Fibroblast of mammary gland (primary cell): Measurements from ENCODE around the gene MYO1F.
"Not testable (repeated sequence)": the region's sequence is repeated elsewhere in the genome, so short reads cannot be mapped to it uniquely, and the experiment has no call there.

Experiments
- DNase-seq: peaks from one replicate; pipeline ENCODE4 v3.0.0-alpha.2; 2010; ENCODE audit warnings: low read depth
- H3K4me3 ChIP-seq: 2 replicates; pipeline ENCODE4 v1.5.1; 2011; ENCODE audit warnings: low read depth, mild to moderate bottlenecking, low read length, moderate library complexity; ENCODE audit not compliant: control insufficient read depth
- TF ChIP-seq, protein P1 (sequence below): conservative IDR thresholded peaks from 2 replicates; pipeline ENCODE4 v1.5.1; 2011; ENCODE audit warnings: low read depth, low read length, inconsistent platforms; ENCODE audit not compliant: control insufficient read depth, insufficient read depth

Gene MYO1F

DNA sequence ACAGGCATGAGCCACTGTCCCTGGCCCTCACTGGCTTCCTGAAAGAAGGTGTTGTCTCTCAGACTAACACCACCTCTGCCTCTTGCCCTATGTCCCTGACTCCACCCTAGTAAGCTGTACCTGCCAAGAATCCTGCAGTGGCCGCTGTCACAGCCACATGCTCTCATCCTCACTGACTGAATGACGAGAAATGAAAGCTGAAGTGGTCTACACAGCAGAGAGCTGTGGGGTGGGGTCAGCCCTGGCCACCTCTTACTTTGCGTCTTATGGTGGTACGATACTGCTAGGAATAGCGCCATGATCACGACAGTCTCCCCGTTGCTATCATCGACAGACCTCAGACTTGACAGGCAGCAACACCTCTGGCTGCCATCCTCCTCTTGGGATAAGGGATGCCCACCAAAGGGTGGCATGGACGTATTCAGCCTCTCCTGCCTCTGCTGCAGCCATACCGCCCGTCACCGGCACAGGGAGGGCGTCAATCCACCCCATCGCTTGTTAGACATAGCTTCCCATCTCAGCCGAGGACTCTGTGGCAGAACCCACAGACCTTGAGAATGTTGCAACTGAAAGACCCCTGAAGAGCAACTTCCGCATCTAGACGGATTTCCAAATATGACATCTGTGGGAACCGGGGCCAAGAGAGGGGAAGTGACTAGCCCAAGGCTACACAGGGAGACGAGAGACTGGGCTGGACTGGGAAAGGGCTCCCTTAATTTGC lies 809 bp downstream of the MYO1F start:
- DNase-seq: no peak
- no peak overlapping the region for H3K4me3 ChIP-seq
- TF ChIP-seq, protein P1, sequence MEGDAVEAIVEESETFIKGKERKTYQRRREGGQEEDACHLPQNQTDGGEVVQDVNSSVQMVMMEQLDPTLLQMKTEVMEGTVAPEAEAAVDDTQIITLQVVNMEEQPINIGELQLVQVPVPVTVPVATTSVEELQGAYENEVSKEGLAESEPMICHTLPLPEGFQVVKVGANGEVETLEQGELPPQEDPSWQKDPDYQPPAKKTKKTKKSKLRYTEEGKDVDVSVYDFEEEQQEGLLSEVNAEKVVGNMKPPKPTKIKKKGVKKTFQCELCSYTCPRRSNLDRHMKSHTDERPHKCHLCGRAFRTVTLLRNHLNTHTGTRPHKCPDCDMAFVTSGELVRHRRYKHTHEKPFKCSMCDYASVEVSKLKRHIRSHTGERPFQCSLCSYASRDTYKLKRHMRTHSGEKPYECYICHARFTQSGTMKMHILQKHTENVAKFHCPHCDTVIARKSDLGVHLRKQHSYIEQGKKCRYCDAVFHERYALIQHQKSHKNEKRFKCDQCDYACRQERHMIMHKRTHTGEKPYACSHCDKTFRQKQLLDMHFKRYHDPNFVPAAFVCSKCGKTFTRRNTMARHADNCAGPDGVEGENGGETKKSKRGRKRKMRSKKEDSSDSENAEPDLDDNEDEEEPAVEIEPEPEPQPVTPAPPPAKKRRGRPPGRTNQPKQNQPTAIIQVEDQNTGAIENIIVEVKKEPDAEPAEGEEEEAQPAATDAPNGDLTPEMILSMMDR: no peak

DNA sequence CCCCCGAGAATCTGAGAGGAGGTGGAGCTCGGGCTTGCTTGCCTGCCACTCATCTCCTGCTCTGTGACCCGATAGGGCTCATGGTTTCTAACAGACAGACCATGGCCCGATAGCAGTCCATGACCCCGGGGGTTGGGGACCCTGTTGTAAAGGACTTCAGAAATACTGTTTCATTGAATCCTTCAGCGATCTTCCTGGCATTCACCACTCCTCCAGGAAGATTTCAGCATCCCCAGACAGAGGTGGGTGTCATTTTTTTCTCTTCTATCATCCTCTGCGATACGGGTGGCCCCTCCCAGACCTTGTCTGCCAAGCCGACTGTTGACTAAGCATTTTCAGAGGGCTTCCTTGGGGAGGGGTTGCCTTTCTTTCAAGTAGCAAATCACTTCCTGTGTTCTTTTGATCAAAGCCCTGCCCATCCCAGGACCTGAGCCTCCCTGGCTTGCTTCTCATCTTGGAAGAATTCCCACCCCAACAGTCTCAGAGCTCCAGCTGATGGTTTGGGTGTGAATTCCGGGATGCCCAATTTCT lies 1.7 kb downstream of the MYO1F start:
- TF ChIP-seq, protein P1: no peak
- no peak overlapping the region for H3K4me3 ChIP-seq
- peak; percentile 56 for DNase-seq

DNA sequence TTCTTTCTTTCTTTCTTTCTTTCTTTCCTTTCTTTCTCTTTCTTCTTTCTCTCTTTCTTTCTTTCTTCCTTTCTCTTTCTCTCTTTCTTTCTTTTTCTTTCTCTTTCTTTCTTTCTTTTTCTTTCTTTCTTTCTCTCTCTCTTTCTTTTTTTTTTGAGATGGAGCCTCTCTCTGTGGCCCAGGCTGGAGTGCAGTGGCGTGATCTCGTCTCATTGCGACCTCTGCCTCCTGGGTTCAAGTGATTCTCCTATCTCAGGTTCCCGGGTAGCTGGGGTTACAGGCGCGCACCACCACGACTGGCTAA lies 2.7 kb downstream of the MYO1F start:
- H3K4me3 ChIP-seq, DNase-seq: not testable (repeated sequence)

DNA sequence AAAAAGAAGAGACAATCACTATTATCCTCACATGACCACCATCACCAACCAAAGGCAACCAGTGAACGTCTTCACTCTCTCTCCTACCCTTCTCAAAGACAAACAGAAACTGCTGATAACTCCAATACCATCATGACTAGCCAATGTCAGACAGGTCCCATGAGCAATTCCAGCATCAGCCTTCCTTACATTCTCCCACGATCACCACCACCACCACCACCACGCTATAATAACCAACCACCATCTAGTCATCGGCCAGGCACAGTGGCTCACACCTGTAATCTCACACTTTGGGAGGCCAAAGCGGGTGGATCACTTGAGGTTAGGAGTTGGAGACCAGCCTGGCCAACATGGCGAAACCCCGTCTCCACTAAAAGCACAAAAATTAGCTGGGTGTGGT lies 3.9 kb downstream of the MYO1F start:
- H3K4me3 ChIP-seq: no peak overlapping the region
- TF ChIP-seq, protein P1: no peak
- no peak for DNase-seq

DNA sequence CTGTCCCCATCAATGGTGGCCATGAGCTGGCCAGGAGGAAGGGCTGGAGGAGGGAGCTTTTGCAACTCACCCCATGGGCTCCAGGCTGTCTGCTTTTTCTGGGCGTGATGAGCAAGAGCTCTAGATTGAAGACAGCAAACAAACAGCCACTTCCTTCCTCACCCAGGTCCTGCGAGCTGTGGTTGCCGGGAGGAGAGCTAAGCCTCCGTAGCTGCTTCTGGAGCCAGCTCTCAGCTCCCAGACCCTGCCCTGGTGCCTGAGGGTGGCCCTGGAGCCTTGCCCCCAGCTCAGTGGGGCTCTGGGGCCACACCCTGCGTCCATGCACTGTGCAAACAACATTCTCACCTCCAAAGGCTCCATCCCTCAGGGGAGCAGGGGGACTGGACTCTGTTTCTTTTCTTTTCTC lies 6.2 kb downstream of the MYO1F start:
- no peak overlapping the region for H3K4me3 ChIP-seq
- DNase-seq: peak; percentile 55
- TF ChIP-seq, protein P1: no peak

DNA sequence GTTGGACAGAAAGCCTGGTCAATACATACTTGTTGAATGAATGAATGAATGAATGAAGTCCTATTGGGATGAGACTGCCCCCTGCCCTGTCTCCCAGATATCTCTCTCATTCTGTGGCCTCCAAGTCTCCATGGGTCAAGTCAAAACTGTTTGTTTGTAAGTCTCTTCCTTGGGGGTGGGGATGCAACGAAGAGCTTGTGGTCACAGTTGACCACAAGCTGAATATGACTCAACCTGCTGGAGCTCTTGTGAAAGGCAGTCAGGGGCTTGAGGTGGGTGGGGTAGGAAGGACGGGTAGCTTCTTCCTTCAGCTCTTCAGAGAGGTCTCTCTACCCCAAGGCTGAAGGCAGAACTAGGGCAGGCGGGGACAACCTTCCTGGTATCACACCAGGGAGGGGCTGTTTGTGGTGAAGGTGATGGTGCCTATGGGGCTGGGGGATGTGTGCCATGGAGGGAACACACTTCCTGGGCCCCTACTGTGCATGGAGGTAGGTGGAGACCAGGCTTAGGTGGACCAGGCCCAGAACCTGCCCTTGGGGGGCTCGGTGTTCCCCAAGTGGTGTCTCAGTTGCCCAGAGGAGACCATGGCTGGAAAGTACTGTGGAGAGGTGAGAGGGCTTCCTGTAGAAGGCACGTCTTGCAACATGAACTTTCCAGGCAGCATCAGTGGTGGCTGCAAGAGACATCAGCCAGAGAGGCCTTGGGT lies 8.0 kb downstream of the MYO1F start:
- peak; percentile 95 for DNase-seq
- TF ChIP-seq, protein P1: no peak
- no peak overlapping the region for H3K4me3 ChIP-seq

DNA sequence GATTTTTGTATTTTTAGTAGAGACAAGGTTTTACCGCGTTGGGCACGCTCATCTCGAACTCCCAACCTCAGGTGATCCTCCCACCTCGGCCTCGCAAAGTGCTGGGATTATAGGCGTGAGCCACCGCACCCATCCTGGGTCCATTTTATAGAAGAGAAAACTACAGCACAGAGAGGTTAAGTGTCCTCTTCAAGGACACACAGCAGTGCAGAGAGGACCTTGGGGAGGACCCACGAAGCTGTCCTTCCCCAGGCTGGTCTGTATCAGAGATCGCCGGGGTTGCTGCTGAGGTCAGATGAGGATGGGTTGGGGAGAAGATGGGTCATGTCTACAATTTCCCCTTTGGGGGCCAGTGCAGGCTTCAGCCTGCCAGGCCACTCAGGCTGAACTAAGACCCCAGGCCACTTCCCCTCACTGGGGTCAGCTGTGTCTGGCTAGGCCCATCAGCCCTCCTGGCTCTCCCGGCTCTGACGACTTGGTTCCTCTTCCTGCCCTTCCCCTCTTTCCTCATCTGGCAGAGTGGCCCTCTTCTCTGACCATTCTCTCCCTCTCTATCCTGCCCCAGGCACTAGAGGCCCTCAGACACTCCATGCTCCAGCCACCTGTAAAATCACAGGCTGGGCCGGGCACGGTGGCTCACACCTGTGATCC lies 9.6 kb downstream of the MYO1F start:
- TF ChIP-seq, protein P1: no peak
- DNase-seq: no peak

More for the DNA sequence above, 9.6 kb downstream of the MYO1F start:
- H3K4me3 ChIP-seq: no peak overlapping the region
